Fibroblast of skin of left biceps (primary cell): ENCODE results near the gene HSPB7.
"Not testable (repeated sequence)": the region's sequence is repeated elsewhere in the genome, so short reads cannot be mapped to it uniquely, and the experiment has no call there.

Experiments used
- DNase-seq, 2 experiments: peaks; one replicate each; pipeline ENCODE4 v3.0.0-alpha.2; 2013; ENCODE audit warnings: low read depth in 2 of 2

HSPB7 gene

GRCh38 chr1:16022393-16022792, 4.5 kb upstream of the HSPB7 start:
- no peak for DNase-seq

GRCh38 chr1:16021681-16022080, 3.8 kb upstream of the HSPB7 start, which contains the start of gene CLCNKA:
TSS of gene CLCNKA (plus strand) at chr1:16022036. CDS start at chr1:16022620, 584 bp downstream.
- no peak for DNase-seq

- DNase-seq: not testable (repeated sequence)
Observed at GRCh38 chr1:16020878-16021277, 3.0 kb upstream of the HSPB7 start.

- DNase-seq: no peak
Observed at GRCh38 chr1:16020325-16020724, 2.5 kb upstream of the HSPB7 start.

- DNase-seq: no peak
Observed at GRCh38 chr1:16019644-16020277, 1.9 kb upstream of the HSPB7 start.

GRCh38 chr1:16018749-16019643, 1.2 kb upstream of the HSPB7 start:
- DNase-seq: no peak

- DNase-seq: no peak
Observed at GRCh38 chr1:16018308-16018707, 465 bp upstream of the HSPB7 start.

- DNase-seq: no peak
Observed at GRCh38 chr1:16017076-16017460, 775 bp downstream of the HSPB7 start.

- no peak for DNase-seq
Observed at GRCh38 chr1:16015960-16016901, 1.6 kb downstream of the HSPB7 start.

GRCh38 chr1:16015491-16015890, 2.4 kb downstream of the HSPB7 start:
- no peak for DNase-seq

GRCh38 chr1:16014509-16015482, 3.0 kb downstream of the HSPB7 start:
- DNase-seq: no peak

- DNase-seq: no peak
Observed at GRCh38 chr1:16013908-16014258, 4.0 kb downstream of the HSPB7 start.

GRCh38 chr1:16013220-16013907, 4.5 kb downstream of the HSPB7 start:
- peak; percentile 41 to 44 for DNase-seq

- peak in 1 of 2 experiments; percentile 38 for DNase-seq
Observed at GRCh38 chr1:16012590-16013219, 5.1 kb downstream of the HSPB7 start.

GRCh38 chr1:16011936-16012589, 5.8 kb downstream of the HSPB7 start:
- DNase-seq: no peak

GRCh38 chr1:16010837-16011236, 7.0 kb downstream of the HSPB7 start:
- no peak for DNase-seq

GRCh38 chr1:16009678-16010077, 8.2 kb downstream of the HSPB7 start:
- no peak for DNase-seq

GRCh38 chr1:16009030-16009460, 8.8 kb downstream of the HSPB7 start:
- DNase-seq: no peak

- no peak for DNase-seq
Observed at GRCh38 chr1:16007671-16008341, 10.0 kb downstream of the HSPB7 start.
